ENCODE measurements around the gene FAM228B. TPM values are rescaled to one million over a fixed set of nuclear protein-coding genes. Genes with fewer than 3 reads are reported as not detected.

FAM228B gene
- total RNA-seq: 1 to 10 TPM; 4.3 to 6.0 TPM
- polyA plus RNA-seq: 9.2 TPM

DNA sequence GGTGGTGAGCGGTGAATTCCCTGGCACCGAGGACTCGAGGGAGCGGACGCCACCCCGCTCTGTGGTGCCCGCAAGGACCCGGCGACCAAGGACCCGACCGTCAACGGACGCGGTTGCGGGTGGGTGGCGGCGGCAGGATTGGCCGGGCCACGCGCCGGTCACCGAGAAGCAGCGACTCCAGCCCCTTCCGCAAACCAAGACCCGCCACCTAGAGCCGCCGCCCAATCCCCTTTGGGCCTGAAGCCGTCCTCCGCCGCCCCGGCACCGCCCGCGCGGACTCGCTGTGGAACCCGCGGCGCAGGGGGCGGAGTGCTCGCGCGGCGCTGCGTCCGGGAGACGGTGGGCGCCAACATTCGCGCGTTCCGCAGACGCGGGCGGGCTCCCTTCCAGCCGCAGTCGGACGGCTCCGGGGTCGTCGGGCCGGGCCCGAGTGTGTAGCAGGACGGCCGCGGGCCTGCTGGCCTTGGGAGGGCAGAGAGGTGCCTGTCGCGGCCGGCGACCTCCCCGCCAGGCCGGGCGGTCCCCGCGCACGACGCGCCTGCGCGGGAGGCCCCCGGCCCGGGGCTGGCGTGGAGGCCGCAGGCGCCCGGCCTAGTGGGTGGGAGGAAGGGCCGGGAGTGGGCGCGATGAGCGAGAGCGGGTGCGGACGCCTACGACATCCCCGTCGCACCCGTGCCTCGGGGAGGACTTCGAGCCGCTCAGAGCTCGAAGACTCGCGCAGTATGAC, at the start of gene FAM228B, which contains the start of gene PFN4:
Gene FAM228B, plus strand, starts transcription at position 275 of the 727 bp plus-strand sequence. CDS start 893 bp downstream, outside the sequence.
Gene PFN4, minus strand, starts transcription at position 140 of the 727 bp plus-strand sequence. CDS start 799 bp downstream, outside the sequence.
- Mint-ChIP-seq H3K4me1 (peaks cover 11 to 19% (median 17%) of the 10 kb centered on the region in 3 donors), H3K36me3 (peaks cover 0 to 4% (median 2%) of the 10 kb centered on the region in 3 donors), H3K4me3 (peak within 1 kb of the TSS; percentile 82 to 94 (median 86)), H3K27me3 (no peaks in the 10 kb centered on the region), H3K9me3 (no peaks in the 10 kb centered on the region), H3K27ac (peak within 1 kb of the TSS; percentile 64 to 94 (median 90))
- CTCF ChIA-PET: interaction anchor here (1.3 kb wide), 1 partner anchor 39 kb away, joined by 6 read pairs; the partner anchor contains the start of gene TP53I3
- Histone ChIP-seq H3K27ac (ENCODE audit: low read depth, low read length) (peak within 1 kb of the TSS; percentile 68), H3K9me3 (ENCODE audit: low read length) (no peaks in the 10 kb centered on the region), H3K27me3 (ENCODE audit: insufficient read depth, low read length, poor library complexity, severe bottlenecking) (no peaks in the 10 kb centered on the region), H3K36me3 (ENCODE audit: insufficient read depth, low read length) (no peaks in the 10 kb centered on the region), H3K4me1 (ENCODE audit: insufficient read depth, low read length) (peaks cover 11% of the 10 kb centered on the region), H3K4me3 (ENCODE audit: low read length) (peak within 1 kb of the TSS; percentile 76)
- POLR2A ChIA-PET: interaction anchor here (1.9 kb wide), 1 partner anchor 47 kb away, joined by 5 read pairs; no protein-coding TSS in a partner anchor
- DNase-seq: peak; percentile 36 to 66 (median 54)

GRCh38 chr2:24073816-24074215, 49.5 kb upstream of the FAM228B start:
- peak overlapping the region in 4 of 7 donors; percentile 6 to 94 (median 32) for H3K4me3 Mint-ChIP-seq
- no peaks in the 10 kb centered on the region for H3K27me3 ChIP-seq (ENCODE audit: insufficient read depth, low read length, poor library complexity, severe bottlenecking)
- no peak overlapping the region for H3K27ac ChIP-seq (ENCODE audit: low read depth, low read length)
- peaks cover 0 to 54% (median 4%) of the 10 kb centered on the region in 3 donors for H3K36me3 Mint-ChIP-seq
- H3K9me3 Mint-ChIP-seq: no peaks in the 10 kb centered on the region
- peaks cover 23% of the 10 kb centered on the region for H3K4me1 ChIP-seq (ENCODE audit: insufficient read depth, low read length)
- DNase-seq: no peak
- peaks cover 29 to 51% (median 42%) of the 10 kb centered on the region in 3 donors for H3K4me1 Mint-ChIP-seq
- H3K4me3 ChIP-seq (ENCODE audit: low read length): no peak overlapping the region
- H3K9me3 ChIP-seq (ENCODE audit: low read length): no peaks in the 10 kb centered on the region
- ChIA-PET CTCF (interaction anchor here (0.7 to 1.1 kb wide), 3 partner anchors 10 to 147 kb away, joined by 3 to 4 read pairs (median 4); partner anchors contain the start of genes ATAD2B and TP53I3), POLR2A (interaction anchor here (1.1 to 1.4 kb wide), 2 partner anchors 20 to 27 kb away, joined by 3 read pairs; partner anchors contain the start of gene WDCP)
- H3K27ac Mint-ChIP-seq: peak overlapping the region in 2 of 8 donors; percentile 23 to 70
- H3K36me3 ChIP-seq (ENCODE audit: insufficient read depth, low read length): peaks cover 22% of the 10 kb centered on the region
- no peaks in the 10 kb centered on the region for H3K27me3 Mint-ChIP-seq

- H3K27ac ChIP-seq (ENCODE audit: low read depth, low read length): peak overlapping the region; percentile 93
- H3K4me1 ChIP-seq (ENCODE audit: insufficient read depth, low read length): peaks cover 23% of the 10 kb centered on the region
- Mint-ChIP-seq H3K9me3 (no peaks in the 10 kb centered on the region), H3K27ac (peak overlapping the region; percentile 91 to 100 (median 98)), H3K4me3 (peak overlapping the region; percentile 94 to 100 (median 99)), H3K36me3 (peaks cover 0 to 45% (median 4%) of the 10 kb centered on the region in 3 donors), H3K27me3 (no peaks in the 10 kb centered on the region), H3K4me1 (peaks cover 29 to 51% (median 42%) of the 10 kb centered on the region in 3 donors)
- no peaks in the 10 kb centered on the region for H3K9me3 ChIP-seq (ENCODE audit: low read length)
- DNase-seq: no peak
- POLR2A ChIA-PET: no interaction called here
- H3K27me3 ChIP-seq (ENCODE audit: insufficient read depth, low read length, poor library complexity, severe bottlenecking): no peaks in the 10 kb centered on the region
- peaks cover 11% of the 10 kb centered on the region for H3K36me3 ChIP-seq (ENCODE audit: insufficient read depth, low read length)
- H3K4me3 ChIP-seq (ENCODE audit: low read length): peak overlapping the region; percentile 98
- CTCF ChIA-PET: interaction anchor here (2.2 kb wide), 1 partner anchor 9 kb away, joined by 9 read pairs; the partner anchor contains the start of gene TP53I3
Observed at GRCh38 chr2:24075259-24075658, 48.0 kb upstream of the FAM228B start.

DNA sequence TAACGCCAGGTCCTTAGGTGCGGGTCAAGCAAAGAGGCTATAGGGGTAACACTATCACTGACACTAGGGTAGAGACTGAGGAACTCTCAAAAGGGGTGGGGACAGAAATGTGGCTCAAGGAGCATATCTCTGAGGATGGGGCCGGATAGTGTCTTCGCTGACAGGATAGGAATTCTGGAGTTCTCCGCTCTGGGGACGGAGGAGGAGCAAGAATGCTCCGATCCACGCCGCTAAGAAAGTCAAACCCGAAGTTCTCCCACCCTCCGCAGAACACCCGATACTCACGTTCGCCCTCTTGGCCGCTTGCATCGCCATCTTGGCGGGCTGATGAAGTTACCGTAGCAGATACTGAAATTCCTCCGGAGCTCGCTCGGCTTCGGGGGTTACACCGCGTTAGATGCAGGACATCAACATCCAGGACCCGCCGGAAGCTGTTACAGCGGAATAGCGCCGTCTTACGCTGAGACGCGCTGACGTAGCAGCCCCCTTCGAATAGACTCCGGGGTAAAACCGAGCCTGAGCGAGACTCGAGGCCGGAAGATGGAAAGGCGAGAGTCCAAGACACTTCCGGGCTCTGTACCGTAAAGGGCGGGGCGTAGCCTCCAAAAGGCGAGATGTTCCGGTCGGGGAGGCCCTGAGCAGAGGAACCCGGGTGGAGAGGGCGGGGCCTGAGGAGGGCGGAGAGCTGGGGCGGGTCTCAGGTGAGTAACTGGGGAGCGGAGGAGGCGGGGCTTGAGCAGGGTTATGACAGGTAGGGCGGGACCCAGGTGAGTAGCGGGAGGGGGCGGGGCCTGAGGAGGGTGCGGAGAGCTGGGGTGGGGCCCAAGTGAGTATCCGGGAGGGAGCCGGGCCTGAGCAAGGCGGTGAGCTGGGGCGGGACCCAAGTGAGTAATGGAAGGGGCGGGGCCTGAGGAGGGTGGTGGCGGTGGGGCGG, 47.1 kb upstream of the FAM228B start, which contains the start of gene SF3B6:
Gene SF3B6, minus strand, starts transcription at position 412 of the 934 bp plus-strand sequence. Its CDS starts 97 bp downstream, at position 315.
- DNase-seq: peak; percentile 99 to 100 (median 100)
- peak within 1 kb of the TSS; percentile 93 for H3K27ac ChIP-seq (ENCODE audit: low read depth, low read length)
- peak within 1 kb of the TSS; percentile 94 to 100 (median 99) for H3K4me3 Mint-ChIP-seq
- no peaks in the 10 kb centered on the region for H3K27me3 Mint-ChIP-seq
- no peaks in the 10 kb centered on the region for H3K27me3 ChIP-seq (ENCODE audit: insufficient read depth, low read length, poor library complexity, severe bottlenecking)
- peaks cover 23% of the 10 kb centered on the region for H3K4me1 ChIP-seq (ENCODE audit: insufficient read depth, low read length)
- peaks cover 29 to 48% (median 42%) of the 10 kb centered on the region in 3 donors for H3K4me1 Mint-ChIP-seq
- ChIA-PET POLR2A (interaction anchor here (0.5 to 2.0 kb wide), 7 partner anchors 27 to 284 kb away, joined by 3 to 41 read pairs (median 7); partner anchors contain the start of genes ATAD2B, ITSN2, PFN4 and WDCP), CTCF (interaction anchor here (1.2 to 2.2 kb wide), 3 partner anchors 8 to 149 kb away, joined by 3 to 27 read pairs (median 9); partner anchors contain the start of genes ATAD2B and TP53I3)
- peak within 1 kb of the TSS; percentile 98 for H3K4me3 ChIP-seq (ENCODE audit: low read length)
- H3K36me3 ChIP-seq (ENCODE audit: insufficient read depth, low read length): peaks cover 11% of the 10 kb centered on the region
- peak within 1 kb of the TSS; percentile 91 to 100 (median 98) for H3K27ac Mint-ChIP-seq
- H3K36me3 Mint-ChIP-seq: peaks cover 0 to 45% (median 4%) of the 10 kb centered on the region in 3 donors
- no peaks in the 10 kb centered on the region for H3K9me3 Mint-ChIP-seq
- H3K9me3 ChIP-seq (ENCODE audit: low read length): no peaks in the 10 kb centered on the region

DNA sequence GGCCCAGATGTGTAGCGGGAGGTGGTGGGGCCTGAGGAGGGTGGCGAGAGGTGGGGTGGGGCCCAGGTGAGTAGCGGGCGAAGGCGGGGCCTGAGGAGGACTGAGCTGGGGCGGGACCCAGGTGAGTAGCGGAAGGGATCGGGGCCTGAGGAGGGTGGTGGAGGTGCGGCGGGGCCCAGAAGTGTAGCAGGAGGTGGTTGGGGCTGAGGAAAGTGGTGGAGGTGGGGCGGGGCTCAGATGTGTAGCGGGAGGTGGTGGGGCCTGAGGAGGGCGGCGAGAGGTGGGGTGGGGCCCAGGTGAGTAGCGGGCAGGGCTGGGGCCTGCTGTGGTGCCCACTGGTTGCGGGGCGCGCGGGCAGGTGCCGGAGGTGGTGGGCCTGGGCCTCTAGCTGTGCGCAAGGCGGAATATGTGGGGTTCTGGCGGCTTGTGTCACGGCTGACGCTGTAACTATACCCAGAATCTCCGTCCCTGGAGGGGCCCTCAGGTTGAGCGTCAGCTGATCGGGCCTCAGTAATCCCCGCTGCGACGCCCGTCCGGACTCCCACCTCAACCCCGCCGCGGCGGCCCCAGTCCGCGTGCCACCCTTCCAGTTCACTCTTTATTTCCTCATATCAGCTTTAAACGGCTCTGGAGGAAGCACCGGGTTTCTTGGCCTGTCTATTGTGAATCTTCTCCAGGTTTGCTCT, 46.3 kb upstream of the FAM228B start:
- H3K4me3 ChIP-seq (ENCODE audit: low read length): peak overlapping the region; percentile 98
- peak overlapping the region; percentile 76 for H3K27ac ChIP-seq (ENCODE audit: low read depth, low read length)
- peak overlapping the region; percentile 91 to 100 (median 98) for H3K27ac Mint-ChIP-seq
- peaks cover 23% of the 10 kb centered on the region for H3K4me1 ChIP-seq (ENCODE audit: insufficient read depth, low read length)
- H3K27me3 Mint-ChIP-seq: no peaks in the 10 kb centered on the region
- H3K9me3 Mint-ChIP-seq: no peaks in the 10 kb centered on the region
- H3K36me3 Mint-ChIP-seq: peaks cover 0 to 45% (median 5%) of the 10 kb centered on the region in 3 donors
- peaks cover 11% of the 10 kb centered on the region for H3K36me3 ChIP-seq (ENCODE audit: insufficient read depth, low read length)
- ChIA-PET CTCF (interaction anchor here (1.2 to 2.2 kb wide), 3 partner anchors 7 to 150 kb away, joined by 3 to 27 read pairs (median 9); partner anchors contain the start of genes ATAD2B and TP53I3), POLR2A (interaction anchor here (0.6 to 2.0 kb wide), 5 partner anchors 28 to 284 kb away, joined by 5 to 41 read pairs (median 8); partner anchors contain the start of genes ATAD2B, ITSN2, PFN4 and WDCP)
- no peaks in the 10 kb centered on the region for H3K27me3 ChIP-seq (ENCODE audit: insufficient read depth, low read length, poor library complexity, severe bottlenecking)
- no peak for DNase-seq
- no peaks in the 10 kb centered on the region for H3K9me3 ChIP-seq (ENCODE audit: low read length)
- peaks cover 29 to 45% (median 42%) of the 10 kb centered on the region in 3 donors for H3K4me1 Mint-ChIP-seq
- H3K4me3 Mint-ChIP-seq: peak overlapping the region; percentile 94 to 100 (median 99)

- peak overlapping the region; percentile 98 for H3K4me3 ChIP-seq (ENCODE audit: low read length)
- peaks cover 0 to 45% (median 5%) of the 10 kb centered on the region in 3 donors for H3K36me3 Mint-ChIP-seq
- no peaks in the 10 kb centered on the region for H3K9me3 Mint-ChIP-seq
- H3K27me3 ChIP-seq (ENCODE audit: insufficient read depth, low read length, poor library complexity, severe bottlenecking): no peaks in the 10 kb centered on the region
- peak overlapping the region; percentile 76 for H3K27ac ChIP-seq (ENCODE audit: low read depth, low read length)
- DNase-seq: no peak
- CTCF ChIA-PET: interaction anchor here (1.7 kb wide), 1 partner anchor 151 kb away, joined by 27 read pairs; the partner anchor contains the start of gene ATAD2B
- peaks cover 23% of the 10 kb centered on the region for H3K4me1 ChIP-seq (ENCODE audit: insufficient read depth, low read length)
- peak overlapping the region; percentile 94 to 100 (median 99) for H3K4me3 Mint-ChIP-seq
- H3K27ac Mint-ChIP-seq: peak overlapping the region; percentile 84 to 100 (median 97)
- H3K36me3 ChIP-seq (ENCODE audit: insufficient read depth, low read length): peaks cover 10% of the 10 kb centered on the region
- no peaks in the 10 kb centered on the region for H3K27me3 Mint-ChIP-seq
- H3K9me3 ChIP-seq (ENCODE audit: low read length): no peaks in the 10 kb centered on the region
- peaks cover 25 to 41% (median 38%) of the 10 kb centered on the region in 3 donors for H3K4me1 Mint-ChIP-seq
- POLR2A ChIA-PET: interaction anchor here (1.2 to 2.0 kb wide), 2 partner anchors 29 to 151 kb away, joined by 7 to 41 read pairs; partner anchors contain the start of gene ATAD2B
Observed at GRCh38 chr2:24077535-24077877, 45.8 kb upstream of the FAM228B start.
